HepG2 (cell line): ENCODE results near the gene SLC12A3.

Experiments used
- HDAC6 ChIP-seq: fragments of 200-600 bp; sonication (generic); IDR thresholded peaks from 2 replicates; pipeline ENCODE4 v1.7.0; 2017; ENCODE audit warnings: mild to moderate bottlenecking, antibody characterized with exemption, low read length, low read depth
- HOXA5 ChIP-seq: sonication (generic); formaldehyde crosslinking; IDR thresholded peaks from 2 replicates; pipeline ENCODE4 v1.4.0; 2020; ENCODE audit warnings: missing genetic modification reagents
- KDM6A ChIP-seq: IDR thresholded peaks from 2 replicates; pipeline ENCODE4 v1.6.1; 2016; ENCODE audit warnings: low read depth
- NR3C1 ChIP-seq: sonication (generic); formaldehyde crosslinking; IDR thresholded peaks from 2 replicates; pipeline ENCODE4 v1.4.0; 2020; ENCODE audit warnings: missing genetic modification reagents
- SMARCC2 ChIP-seq: fragments of 450-650 bp; IDR thresholded peaks from 2 replicates; pipeline ENCODE4 v1.6.1; 2017; ENCODE audit warnings: antibody characterized with exemption, mild to moderate bottlenecking
- TGIF2 ChIP-seq: IDR thresholded peaks from 2 replicates; pipeline ENCODE4 v1.6.1; 2016; ENCODE audit warnings: control low read depth, missing compliant biosample characterization
- ZBTB40 ChIP-seq, 2 experiments: fragments of 450-650 bp in 1 of 2; sonication (generic) in 1 of 2; formaldehyde crosslinking in 1 of 2; IDR thresholded peaks; 2 replicates each; pipeline versions ENCODE4 v1.6.1 to v1.8.0; 2016 to 2022; ENCODE audit warnings: antibody characterized with exemption in 1 of 2, mild to moderate bottlenecking in 1 of 2, missing genetic modification reagents in 1 of 2
- ZFP1 ChIP-seq: IDR thresholded peaks from 2 replicates; pipeline ENCODE4 v1.6.1; 2016
- ZNF441 ChIP-seq: sonication (generic); formaldehyde crosslinking; IDR thresholded peaks from 2 replicates; pipeline ENCODE4 v1.7.0; 2021; ENCODE audit warnings: missing genetic modification reagents, borderline replicate concordance
- ZNF550 ChIP-seq: sonication (generic); formaldehyde crosslinking; IDR thresholded peaks from 2 replicates; pipeline ENCODE4 v1.4.0; 2020; ENCODE audit warnings: mild to moderate bottlenecking, missing genetic modification reagents, borderline replicate concordance

GRCh38 chr16:56936491-56936890, 71.5 kb downstream of the SLC12A3 start:
- TF ChIP-seq TGIF2: no peak
- no peak for TF ChIP-seq ZBTB40 (IDR thresholded peaks at IDR 0.05)
- TF ChIP-seq ZBTB40 (CRISPR knock-in tag; IDR thresholded peaks at IDR 0.05): no peak
- no peak for TF ChIP-seq NR3C1 (CRISPR knock-in tag)
- no peak for TF ChIP-seq ZNF441 (CRISPR knock-in tag)
- no peak for TF ChIP-seq ZFP1
- no peak for TF ChIP-seq HDAC6
- no peak for TF ChIP-seq ZNF550 (CRISPR knock-in tag)
- TF ChIP-seq KDM6A (CRISPR knock-in tag): no peak
- no peak for TF ChIP-seq SMARCC2
- TF ChIP-seq HOXA5: no peak
